Hematopoietic multipotent progenitor cell treated with erythropoietin and hydrocortisone succinate and interleukin-3 and kit ligand, for 17 days (in vitro differentiated cells): ENCODE measurements around the gene DLG2.
"Not testable (repeated sequence)": the region's sequence is repeated elsewhere in the genome, so short reads cannot be mapped to it uniquely, and the experiment has no call there.

Source experiments
- DNase-seq: peaks from one replicate; pipeline ENCODE4 v3.0.0-alpha.2; 2015; ENCODE audit warnings: low spot score

DLG2 gene

GRCh38 chr11:85643191-85643614 is 16.1 kb upstream of the DLG2 start:
- peak; percentile 17 for DNase-seq

- DNase-seq = no peak
These were observed 7.6 kb upstream of the DLG2 start for GRCh38 chr11:85634747-85635146.

GRCh38 chr11:85628771-85629341 is 1.7 kb upstream of the DLG2 start:
- no peak for DNase-seq

GRCh38 chr11:85627998-85628770 is 1.0 kb upstream of the DLG2 start, which contains the start of gene TMEM126B:
Gene TMEM126B (plus strand): TSS chr11:85628593. CDS start chr11:85628608, 15 bp downstream.
- DNase-seq = peak; percentile 96

- DNase-seq = peak; percentile 16
These were observed 648 bp downstream of the DLG2 start for GRCh38 chr11:85626496-85626895.

GRCh38 chr11:85620256-85620655 is 6.9 kb downstream of the DLG2 start:
- DNase-seq = no peak

GRCh38 chr11:85619499-85619898 is 7.6 kb downstream of the DLG2 start:
- DNase-seq = no peak

- DNase-seq = not testable (repeated sequence)
These were observed 15.5 kb downstream of the DLG2 start for GRCh38 chr11:85611643-85612042.

- DNase-seq = not testable (repeated sequence)
These were observed 17.9 kb downstream of the DLG2 start for GRCh38 chr11:85609286-85609685.

- DNase-seq = not testable (repeated sequence)
These were observed 18.5 kb downstream of the DLG2 start for GRCh38 chr11:85608621-85609020.

- not testable (repeated sequence) for DNase-seq
These were observed 20.9 kb downstream of the DLG2 start for GRCh38 chr11:85606237-85606636.

- no peak for DNase-seq
These were observed 23.9 kb downstream of the DLG2 start for GRCh38 chr11:85603220-85603619.

GRCh38 chr11:85602526-85603213 is 24.5 kb downstream of the DLG2 start:
- DNase-seq = no peak

- DNase-seq = no peak
These were observed 28.1 kb downstream of the DLG2 start for GRCh38 chr11:85599083-85599482.

GRCh38 chr11:85596886-85597285 is 30.3 kb downstream of the DLG2 start:
- DNase-seq = no peak

GRCh38 chr11:85595285-85595884 is 31.8 kb downstream of the DLG2 start:
- DNase-seq = peak; percentile 67

GRCh38 chr11:85590848-85591483 is 36.2 kb downstream of the DLG2 start:
- DNase-seq = no peak

- no peak for DNase-seq
These were observed 37.8 kb downstream of the DLG2 start for GRCh38 chr11:85589373-85589772.

- no peak for DNase-seq
These were observed 45.0 kb downstream of the DLG2 start for GRCh38 chr11:85582111-85582510.

GRCh38 chr11:85575388-85575787 is 51.8 kb downstream of the DLG2 start:
- DNase-seq = no peak

GRCh38 chr11:85572056-85572455 is 55.1 kb downstream of the DLG2 start:
- DNase-seq = no peak

GRCh38 chr11:85569525-85569924 is 57.6 kb downstream of the DLG2 start:
- no peak for DNase-seq
